ENCODE measurements around the gene KEAP1. TPM values are rescaled to one million over a fixed set of nuclear protein-coding genes. Genes with fewer than 3 reads are reported as not detected.

Gene KEAP1
- total and polyA plus RNA-seq, 2 of the 13 experiments (the other 11 are each of a cell fraction or from before 2014, with no cell fraction given), result 56.7 to 72.9 TPM

DNA sequence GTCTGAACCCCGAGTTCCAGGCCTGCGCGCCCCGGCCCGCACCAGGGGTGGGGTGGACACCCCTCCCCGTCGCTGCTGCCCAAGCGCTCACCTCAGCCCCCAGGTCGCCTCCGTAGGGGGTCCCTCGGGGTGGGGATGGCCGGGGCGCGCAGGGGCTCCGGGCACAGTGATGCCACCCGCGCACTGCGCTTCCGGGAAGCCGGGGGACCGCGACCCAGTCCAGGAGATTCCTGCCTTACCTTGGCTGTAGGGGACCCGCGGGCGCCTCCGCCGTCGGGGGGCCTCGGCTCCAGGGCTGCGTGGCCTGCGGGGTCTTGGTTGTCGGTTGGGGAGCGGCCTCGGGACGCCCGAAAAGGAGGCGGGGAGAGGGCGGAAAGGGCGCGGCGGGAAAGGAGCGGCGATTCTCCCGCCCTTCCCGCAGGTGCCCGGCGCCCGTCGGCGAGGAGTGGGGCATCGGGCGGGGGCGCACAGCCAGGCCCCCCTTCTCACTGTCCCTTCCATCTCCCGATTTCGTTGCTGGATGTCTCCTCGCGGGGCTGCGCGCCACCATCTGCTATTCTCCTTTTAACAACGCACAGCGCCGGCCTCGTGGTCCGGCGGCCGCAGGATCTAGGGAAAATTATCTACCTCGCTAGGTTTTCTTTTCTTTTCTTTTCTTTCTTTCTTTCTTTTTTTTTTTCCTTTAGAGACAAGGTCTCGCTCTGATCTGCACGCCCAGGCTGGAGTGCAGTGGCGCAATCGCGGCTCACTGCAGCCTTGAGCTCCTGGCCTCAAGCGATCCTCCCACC is at the start of gene KEAP1 (continued):
- peak; percentile 91 for TF ChIP-seq ZMYM3 (CRISPR knock-in tag; IDR thresholded peaks at IDR 0.05)
- no peak; the same call in 1 of the 2 replicates for TF ChIP-seq ZNF510 (CRISPR knock-in tag; IDR thresholded peaks at IDR 0.05; ENCODE audit: low read depth)
- peak; percentile 57 for TF ChIP-seq ZNF234 (CRISPR knock-in tag; conservative IDR thresholded peaks at IDR 0.05)
- no peak for TF ChIP-seq MBD4 (IDR thresholded peaks at IDR 0.05; ENCODE audit: borderline replicate concordance, low read length)
- TF ChIP-seq ZBTB7B (CRISPR knock-in tag; IDR thresholded peaks at IDR 0.05), result no peak; the same call in none of the 2 replicates
- TF ChIP-seq ZC3H4 (CRISPR knock-in tag; IDR thresholded peaks at IDR 0.05; ENCODE audit: borderline replicate concordance), result no peak
- no peak for TF ChIP-seq ZEB1 (IDR thresholded peaks at IDR 0.05; ENCODE audit: insufficient replicate concordance, low read depth)
- no peak for TF ChIP-seq NFIB (CRISPR knock-in tag; IDR thresholded peaks at IDR 0.05; ENCODE audit: borderline replicate concordance)
- TF ChIP-seq, protein P1, sequence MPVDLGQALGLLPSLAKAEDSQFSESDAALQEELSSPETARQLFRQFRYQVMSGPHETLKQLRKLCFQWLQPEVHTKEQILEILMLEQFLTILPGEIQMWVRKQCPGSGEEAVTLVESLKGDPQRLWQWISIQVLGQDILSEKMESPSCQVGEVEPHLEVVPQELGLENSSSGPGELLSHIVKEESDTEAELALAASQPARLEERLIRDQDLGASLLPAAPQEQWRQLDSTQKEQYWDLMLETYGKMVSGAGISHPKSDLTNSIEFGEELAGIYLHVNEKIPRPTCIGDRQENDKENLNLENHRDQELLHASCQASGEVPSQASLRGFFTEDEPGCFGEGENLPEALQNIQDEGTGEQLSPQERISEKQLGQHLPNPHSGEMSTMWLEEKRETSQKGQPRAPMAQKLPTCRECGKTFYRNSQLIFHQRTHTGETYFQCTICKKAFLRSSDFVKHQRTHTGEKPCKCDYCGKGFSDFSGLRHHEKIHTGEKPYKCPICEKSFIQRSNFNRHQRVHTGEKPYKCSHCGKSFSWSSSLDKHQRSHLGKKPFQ (CRISPR knock-in tag; IDR thresholded peaks at IDR 0.05; ENCODE audit: insufficient replicate concordance), result peak; percentile 51
- TF ChIP-seq ZNF124 (CRISPR knock-in tag; IDR thresholded peaks at IDR 0.05), result no peak
- TF ChIP-seq, protein P2, sequence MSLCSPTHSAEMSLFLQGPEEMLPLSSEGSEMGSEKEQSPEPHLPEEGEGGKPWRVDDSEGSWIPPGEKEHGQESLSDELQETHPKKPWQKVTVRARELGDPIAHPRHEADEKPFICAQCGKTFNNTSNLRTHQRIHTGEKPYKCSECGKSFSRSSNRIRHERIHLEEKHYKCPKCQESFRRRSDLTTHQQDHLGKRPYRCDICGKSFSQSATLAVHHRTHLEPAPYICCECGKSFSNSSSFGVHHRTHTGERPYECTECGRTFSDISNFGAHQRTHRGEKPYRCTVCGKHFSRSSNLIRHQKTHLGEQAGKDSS (CRISPR knock-in tag; IDR thresholded peaks at IDR 0.05; ENCODE audit: borderline replicate concordance, low read depth), result peak; percentile 19
- TF ChIP-seq ZC3H13 (CRISPR knock-in tag; IDR thresholded peaks at IDR 0.05), result peak; percentile 27; the same call in 1 of the 2 replicates
- no peak for TF ChIP-seq NR2F6 (IDR thresholded peaks at IDR 0.05)
- peak; percentile 5; the same call in 1 of the 2 replicates for TF ChIP-seq NR2F6 (CRISPR knock-in tag; IDR thresholded peaks at IDR 0.05)
- TF ChIP-seq SALL2 (CRISPR knock-in tag; IDR thresholded peaks at IDR 0.05), result no peak
- TF ChIP-seq, protein P3, sequence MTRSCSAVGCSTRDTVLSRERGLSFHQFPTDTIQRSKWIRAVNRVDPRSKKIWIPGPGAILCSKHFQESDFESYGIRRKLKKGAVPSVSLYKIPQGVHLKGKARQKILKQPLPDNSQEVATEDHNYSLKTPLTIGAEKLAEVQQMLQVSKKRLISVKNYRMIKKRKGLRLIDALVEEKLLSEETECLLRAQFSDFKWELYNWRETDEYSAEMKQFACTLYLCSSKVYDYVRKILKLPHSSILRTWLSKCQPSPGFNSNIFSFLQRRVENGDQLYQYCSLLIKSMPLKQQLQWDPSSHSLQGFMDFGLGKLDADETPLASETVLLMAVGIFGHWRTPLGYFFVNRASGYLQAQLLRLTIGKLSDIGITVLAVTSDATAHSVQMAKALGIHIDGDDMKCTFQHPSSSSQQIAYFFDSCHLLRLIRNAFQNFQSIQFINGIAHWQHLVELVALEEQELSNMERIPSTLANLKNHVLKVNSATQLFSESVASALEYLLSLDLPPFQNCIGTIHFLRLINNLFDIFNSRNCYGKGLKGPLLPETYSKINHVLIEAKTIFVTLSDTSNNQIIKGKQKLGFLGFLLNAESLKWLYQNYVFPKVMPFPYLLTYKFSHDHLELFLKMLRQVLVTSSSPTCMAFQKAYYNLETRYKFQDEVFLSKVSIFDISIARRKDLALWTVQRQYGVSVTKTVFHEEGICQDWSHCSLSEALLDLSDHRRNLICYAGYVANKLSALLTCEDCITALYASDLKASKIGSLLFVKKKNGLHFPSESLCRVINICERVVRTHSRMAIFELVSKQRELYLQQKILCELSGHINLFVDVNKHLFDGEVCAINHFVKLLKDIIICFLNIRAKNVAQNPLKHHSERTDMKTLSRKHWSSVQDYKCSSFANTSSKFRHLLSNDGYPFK (CRISPR knock-in tag; IDR thresholded peaks at IDR 0.05; ENCODE audit: borderline replicate concordance), result 0 out of 2 replicates have a peak, but pooled peaks have one; percentile 25
- TF ChIP-seq, protein P4, sequence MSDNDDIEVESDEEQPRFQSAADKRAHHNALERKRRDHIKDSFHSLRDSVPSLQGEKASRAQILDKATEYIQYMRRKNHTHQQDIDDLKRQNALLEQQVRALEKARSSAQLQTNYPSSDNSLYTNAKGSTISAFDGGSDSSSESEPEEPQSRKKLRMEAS (IDR thresholded peaks at IDR 0.05), result peak; percentile 62
- TF ChIP-seq NKX3-1 (CRISPR knock-in tag; IDR thresholded peaks at IDR 0.05), result peak; percentile 89
- TF ChIP-seq SIN3B (IDR thresholded peaks at IDR 0.05; ENCODE audit: low read length), result no peak
- TF ChIP-seq, protein P5, sequence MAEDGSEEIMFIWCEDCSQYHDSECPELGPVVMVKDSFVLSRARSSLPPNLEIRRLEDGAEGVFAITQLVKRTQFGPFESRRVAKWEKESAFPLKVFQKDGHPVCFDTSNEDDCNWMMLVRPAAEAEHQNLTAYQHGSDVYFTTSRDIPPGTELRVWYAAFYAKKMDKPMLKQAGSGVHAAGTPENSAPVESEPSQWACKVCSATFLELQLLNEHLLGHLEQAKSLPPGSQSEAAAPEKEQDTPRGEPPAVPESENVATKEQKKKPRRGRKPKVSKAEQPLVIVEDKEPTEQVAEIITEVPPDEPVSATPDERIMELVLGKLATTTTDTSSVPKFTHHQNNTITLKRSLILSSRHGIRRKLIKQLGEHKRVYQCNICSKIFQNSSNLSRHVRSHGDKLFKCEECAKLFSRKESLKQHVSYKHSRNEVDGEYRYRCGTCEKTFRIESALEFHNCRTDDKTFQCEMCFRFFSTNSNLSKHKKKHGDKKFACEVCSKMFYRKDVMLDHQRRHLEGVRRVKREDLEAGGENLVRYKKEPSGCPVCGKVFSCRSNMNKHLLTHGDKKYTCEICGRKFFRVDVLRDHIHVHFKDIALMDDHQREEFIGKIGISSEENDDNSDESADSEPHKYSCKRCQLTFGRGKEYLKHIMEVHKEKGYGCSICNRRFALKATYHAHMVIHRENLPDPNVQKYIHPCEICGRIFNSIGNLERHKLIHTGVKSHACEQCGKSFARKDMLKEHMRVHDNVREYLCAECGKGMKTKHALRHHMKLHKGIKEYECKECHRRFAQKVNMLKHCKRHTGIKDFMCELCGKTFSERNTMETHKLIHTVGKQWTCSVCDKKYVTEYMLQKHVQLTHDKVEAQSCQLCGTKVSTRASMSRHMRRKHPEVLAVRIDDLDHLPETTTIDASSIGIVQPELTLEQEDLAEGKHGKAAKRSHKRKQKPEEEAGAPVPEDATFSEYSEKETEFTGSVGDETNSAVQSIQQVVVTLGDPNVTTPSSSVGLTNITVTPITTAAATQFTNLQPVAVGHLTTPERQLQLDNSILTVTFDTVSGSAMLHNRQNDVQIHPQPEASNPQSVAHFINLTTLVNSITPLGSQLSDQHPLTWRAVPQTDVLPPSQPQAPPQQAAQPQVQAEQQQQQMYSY (CRISPR knock-in tag; IDR thresholded peaks at IDR 0.05), result peak; percentile 48; the same call in 1 of the 2 replicates
- TF ChIP-seq HMG20A (CRISPR knock-in tag; IDR thresholded peaks at IDR 0.05; ENCODE audit: borderline replicate concordance), result no peak

Data from HepG2 (cell line).